ENCODE measurements around the gene RBM12.
A peak's percentile ranks its signal among the peaks of the same experiment; 100 is the strongest.
"Not testable (repeated sequence)": the region's sequence is repeated elsewhere in the genome, so short reads cannot be mapped to it uniquely, and the experiment has no call there.

Gene RBM12

DNA sequence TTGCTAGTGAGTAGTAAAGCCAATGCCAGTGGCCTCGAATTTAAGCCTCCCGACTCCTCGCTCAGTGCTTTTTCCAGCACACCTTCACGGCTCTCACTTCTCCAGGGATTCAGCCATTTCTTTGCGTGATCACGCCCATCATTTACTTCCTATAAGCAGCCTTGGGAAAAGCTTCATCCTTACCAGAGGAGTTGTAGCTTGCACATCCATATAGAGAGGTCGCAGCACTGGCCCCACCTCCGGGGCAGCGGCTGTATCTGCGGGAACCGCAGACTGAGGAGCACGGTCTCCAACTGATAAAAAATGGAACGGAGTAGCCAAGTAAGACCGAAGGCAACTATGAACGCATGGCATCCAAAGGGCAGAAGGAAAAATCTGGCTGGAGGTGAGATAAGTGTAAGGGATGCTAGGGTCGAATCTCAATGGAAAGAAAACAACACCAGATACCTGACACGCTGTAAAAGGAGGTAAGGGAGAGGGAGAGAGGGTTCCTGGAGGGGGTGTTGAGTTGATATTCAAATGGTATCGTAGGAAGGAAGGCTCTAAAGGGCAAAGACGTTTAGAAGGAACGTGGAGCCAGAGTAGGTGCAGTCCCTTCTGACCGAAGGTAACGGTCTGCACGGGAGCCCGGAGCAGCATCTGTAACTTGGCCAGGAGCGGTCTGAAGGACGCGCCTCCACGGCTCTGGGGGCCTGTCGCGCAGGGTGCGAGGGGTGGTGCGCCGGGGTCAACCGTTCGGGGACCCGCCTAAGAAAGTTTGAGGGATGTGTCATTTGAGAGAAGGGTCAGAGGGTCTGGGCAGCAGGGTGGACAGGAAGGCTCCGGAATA lies 33.8 kb upstream of the RBM12 start:
- no peak for DNase-seq

DNA sequence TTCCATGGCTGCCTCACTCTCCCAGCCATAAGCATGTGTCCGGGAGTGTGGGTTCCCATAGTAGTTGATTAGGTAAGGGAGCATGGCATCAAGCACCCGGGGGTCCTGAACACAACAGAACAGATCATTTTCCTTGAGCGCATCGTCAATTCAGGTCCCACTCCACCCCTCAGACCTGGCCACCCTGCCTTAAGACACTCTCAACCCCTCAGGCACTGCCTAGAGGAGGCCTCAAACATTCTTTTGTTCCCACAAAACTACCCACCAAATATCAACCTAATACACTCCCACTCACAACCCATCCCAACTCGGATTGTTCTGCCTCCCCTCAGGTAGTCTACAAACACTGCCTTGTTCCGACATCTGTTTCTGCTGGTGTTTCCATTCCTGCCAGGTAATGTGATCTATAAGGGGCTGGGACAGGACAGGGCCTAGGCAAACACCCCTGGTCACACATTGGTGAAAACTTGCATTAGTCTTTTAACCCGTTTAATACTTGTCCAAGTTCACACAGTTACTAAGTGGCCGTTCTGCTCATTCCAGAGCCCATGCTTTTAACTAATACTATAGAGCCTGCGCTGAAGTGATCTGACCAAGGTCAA lies 33.1 kb upstream of the RBM12 start:
- DNase-seq: no peak

- no peak for DNase-seq
These were observed 31.3 kb upstream of the RBM12 start for GRCh38 chr20:35695978-35696377.

DNA sequence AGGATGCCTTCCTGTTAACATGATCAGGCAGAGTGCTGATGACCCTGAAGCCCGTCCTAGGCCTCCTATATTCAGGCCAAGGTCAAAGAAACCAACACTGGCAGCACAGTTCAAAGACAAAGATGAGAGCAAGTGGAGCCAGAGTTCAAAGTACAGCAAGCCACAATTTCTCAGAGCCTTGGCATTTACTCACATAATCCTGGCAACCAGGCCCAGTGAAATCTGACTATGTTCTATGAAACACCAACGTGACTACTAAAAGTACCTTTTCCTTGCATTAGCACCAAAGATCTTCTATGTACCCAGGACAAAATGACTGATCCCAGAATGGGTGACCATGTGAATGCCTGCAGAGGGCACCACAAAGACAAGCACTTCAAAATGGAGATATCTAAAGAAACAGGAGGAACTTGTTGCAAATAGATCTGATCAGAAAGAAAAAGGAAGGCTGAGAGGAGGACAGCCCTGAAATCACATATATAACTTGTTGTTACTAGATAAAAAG lies 30.6 kb upstream of the RBM12 start:
- DNase-seq: no peak

GRCh38 chr20:35690265-35690664 lies 25.6 kb upstream of the RBM12 start:
- no peak for DNase-seq

DNA sequence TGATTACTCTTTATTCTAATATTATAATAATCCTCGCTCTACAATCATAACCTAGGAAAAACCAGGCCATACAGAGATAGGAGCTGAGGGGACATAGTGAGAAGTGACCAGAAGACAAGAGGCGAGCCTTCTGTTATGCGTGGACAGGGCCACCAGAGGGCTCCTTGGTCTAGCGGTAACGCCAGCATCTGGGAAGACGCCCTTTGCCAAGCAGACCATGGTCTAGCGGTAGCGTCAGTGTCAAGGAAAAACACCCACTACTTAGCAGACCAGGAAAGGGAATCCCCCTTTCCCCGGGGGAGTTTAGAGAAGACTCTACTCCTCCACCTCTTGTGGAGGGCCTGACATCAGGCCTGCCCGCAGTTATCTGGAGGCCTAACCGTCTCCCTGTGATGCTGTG lies 22.2 kb upstream of the RBM12 start:
- DNase-seq: not testable (repeated sequence)

GRCh38 chr20:35685368-35685767 lies 20.7 kb upstream of the RBM12 start:
- not testable (repeated sequence) for DNase-seq

- no peak for DNase-seq
These were observed 17.3 kb upstream of the RBM12 start for GRCh38 chr20:35681960-35682359.

- DNase-seq: peak; percentile 14
These were observed 15.9 kb upstream of the RBM12 start for GRCh38 chr20:35680452-35681183.

DNA sequence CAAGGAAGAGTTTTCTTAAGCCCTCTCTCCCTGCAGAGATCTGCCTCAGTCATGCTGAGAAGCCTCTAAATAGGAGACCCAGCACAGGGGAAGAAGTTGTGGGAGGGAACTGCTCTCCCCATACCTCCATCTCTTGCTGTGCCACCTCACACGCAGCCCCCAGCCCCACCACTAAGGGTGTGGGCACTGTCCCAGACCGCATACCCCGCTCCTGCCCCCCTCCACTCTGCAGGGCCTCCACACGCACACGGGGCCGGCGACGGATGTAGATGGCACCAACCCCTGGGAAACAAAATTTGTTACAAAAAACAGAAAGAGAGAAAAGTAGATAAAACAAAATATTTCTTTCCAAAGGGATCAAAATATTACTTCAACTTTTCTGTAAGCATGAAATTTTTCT lies 10.2 kb upstream of the RBM12 start:
- DNase-seq: no peak

DNA sequence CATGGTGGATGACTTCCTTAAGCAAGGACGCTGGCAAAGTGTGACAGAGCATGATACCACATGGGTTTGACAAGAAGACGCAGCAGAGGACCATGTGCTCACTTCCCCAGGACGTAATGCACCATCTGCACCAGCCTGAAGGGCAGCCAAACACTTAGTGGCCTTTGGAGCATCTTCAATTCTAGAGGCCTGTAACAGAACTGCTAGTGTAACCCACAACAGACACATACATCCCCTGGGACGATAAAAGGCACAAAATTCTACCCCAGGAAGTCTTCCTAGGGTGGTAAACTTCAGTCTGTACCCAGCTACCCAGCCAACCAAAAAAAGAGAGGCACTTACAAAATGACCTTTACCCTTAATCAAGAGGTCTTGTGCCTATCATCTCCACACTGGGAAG lies 9.2 kb upstream of the RBM12 start:
- no peak for DNase-seq

- no peak for DNase-seq
These were observed 5.0 kb upstream of the RBM12 start for GRCh38 chr20:35669681-35670080.

DNA sequence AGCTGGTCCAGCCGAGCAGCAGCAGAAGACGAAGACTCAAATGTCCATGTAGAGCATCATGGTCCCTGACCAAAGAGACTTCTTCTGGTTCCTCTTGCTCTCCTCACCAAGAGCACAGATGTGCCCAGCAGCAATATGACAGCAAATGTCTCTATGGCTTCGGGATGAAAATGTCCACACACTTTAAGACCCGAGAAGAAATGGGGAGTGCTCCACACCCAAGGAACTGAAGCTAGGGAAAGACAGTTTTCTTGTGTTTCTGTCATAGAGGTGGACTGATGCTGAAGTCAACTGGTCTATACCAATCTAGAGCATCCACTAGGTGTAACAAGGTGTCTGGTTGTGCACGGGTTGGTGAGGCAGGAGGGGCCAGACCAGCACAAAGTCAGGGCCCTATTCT lies 4.5 kb upstream of the RBM12 start:
- DNase-seq: no peak

DNA sequence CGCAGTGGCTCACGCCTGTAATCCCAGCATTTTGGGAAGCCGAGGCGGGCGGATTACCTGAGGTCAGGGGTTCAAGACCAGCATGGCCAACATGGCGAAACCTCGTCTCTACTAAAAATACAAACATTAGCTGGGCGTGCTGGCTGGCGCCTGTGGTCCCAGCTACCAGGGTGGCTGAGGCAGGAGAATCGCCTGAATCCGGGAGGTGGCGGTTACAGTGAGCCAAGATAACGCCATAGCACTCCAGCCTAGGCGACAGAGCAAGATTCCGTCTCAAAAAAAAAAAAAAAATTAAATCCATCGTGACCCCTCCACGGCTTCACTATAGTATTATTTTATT lies 1.2 kb upstream of the RBM12 start:
- DNase-seq: no peak

GRCh38 chr20:35663516-35664465 lies 909 bp downstream of the RBM12 start:
- DNase-seq: peak; percentile 14

- no peak for DNase-seq
These were observed 2.1 kb downstream of the RBM12 start for GRCh38 chr20:35662551-35662950.

- DNase-seq: no peak
These were observed 2.8 kb downstream of the RBM12 start for GRCh38 chr20:35661908-35662307.

GRCh38 chr20:35661053-35661452 lies 3.6 kb downstream of the RBM12 start:
- no peak for DNase-seq

DNA sequence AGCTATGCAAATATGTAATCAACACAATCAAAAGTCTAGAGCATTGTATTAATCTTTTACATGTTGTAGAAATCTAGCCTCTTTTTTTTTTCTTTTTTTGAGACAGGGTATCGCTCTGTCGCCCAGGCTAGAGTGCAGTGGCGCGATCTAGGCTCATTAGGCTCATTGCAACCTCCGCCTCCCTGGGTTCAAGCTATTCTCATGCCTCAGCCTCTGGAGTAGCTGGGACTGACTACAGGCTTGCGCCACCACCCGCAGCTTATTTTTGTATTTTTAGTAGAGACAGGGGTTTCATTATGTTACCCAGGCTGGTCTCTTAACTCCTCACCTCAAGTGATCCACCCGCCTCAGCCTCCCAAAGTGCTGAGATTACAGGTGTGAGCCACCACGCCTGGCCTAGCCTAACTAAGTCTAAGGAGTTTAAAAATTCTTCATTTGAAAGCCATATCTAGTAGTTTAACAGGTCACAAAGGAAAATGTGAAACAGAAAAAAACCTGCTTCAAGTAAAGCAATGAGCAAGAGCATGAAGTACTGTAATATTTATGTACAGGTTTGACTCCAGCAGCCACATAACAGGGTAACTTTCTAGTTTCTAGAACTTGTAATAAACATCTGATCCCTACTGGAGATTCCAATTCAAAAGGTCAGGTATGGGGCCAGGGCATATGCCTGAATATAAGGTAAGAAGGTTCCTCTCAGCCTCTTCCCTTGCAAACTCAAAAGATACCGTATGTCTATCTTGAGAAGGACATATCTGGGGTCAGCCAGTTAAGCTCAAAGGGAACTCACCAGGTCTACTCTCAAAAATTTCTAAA lies 4.4 kb downstream of the RBM12 start:
- DNase-seq: no peak

DNA sequence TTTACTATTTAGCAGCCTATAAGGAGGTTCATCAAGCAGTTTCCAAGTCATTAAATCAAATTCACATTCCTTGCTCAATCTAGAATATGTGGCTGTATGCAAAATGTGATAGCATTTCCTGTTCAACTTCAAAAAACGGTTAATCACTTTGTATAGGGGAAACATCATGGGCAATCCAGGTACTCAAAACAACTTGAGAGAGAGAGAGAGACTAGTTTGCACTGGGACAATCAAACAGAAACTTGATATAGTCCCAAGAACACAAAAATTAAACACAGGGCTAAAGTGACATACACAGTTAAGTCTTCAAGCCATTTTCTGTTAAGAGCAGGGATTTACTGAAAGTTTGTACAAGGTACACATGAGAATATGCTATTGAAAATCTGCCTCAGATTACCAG lies 7.4 kb downstream of the RBM12 start:
- no peak for DNase-seq

- DNase-seq: no peak
These were observed 10.3 kb downstream of the RBM12 start for GRCh38 chr20:35654415-35654814.

- DNase-seq: no peak
These were observed 10.8 kb downstream of the RBM12 start for GRCh38 chr20:35653893-35654292.
